ENCODE data around the gene DNM2.

DNA sequence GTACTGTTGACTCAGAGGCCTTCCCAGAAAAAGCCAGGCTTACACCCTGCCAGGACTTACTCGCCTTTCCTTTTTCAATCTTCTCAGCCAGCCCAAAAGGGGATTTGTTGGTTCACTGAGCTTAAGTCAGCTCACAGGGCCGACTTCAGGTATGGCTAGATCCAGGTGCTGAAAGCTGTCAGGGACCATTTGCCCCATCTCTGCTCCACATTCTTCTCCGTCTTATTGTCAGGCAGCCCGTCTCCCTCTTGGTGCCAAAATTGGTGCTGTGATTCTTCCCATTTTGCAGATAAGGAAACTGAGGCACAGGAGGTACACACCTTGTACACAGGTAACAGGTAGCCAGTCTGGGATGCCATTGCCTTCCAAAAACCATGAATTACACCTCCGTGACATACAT, 132.8 kb downstream of the DNM2 start:
- TF ChIP-seq FOXK2 (IDR thresholded peaks at IDR 0.05) (no peak), FOXM1 (IDR thresholded peaks at IDR 0.05; ENCODE audit: borderline replicate concordance) (no peak), NFRKB (IDR thresholded peaks at IDR 0.05) (no peak), SUZ12 (IDR thresholded peaks at IDR 0.05) (no peak), L3MBTL2 (conservative IDR thresholded peaks at IDR 0.05) (no peak), LEF1 (IDR thresholded peaks at IDR 0.05; ENCODE audit: borderline replicate concordance) (no peak), FOXA1 (IDR thresholded peaks at IDR 0.05) (no peak), SP1 (IDR thresholded peaks at IDR 0.05) (no peak), BHLHE40 (IDR thresholded peaks at IDR 0.05; ENCODE audit: borderline replicate concordance) (no peak)

Data from HEK293T (cell line).